CD4-positive, alpha-beta T cell treated with Interleukin-17A for 4 hours (primary cell): Measurements from ENCODE around the gene ATG9B.
A peak's percentile ranks its signal among the peaks of the same experiment; 100 is the strongest.

Source experiments
- DNase-seq: peaks from one replicate; pipeline ENCODE4 v3.0.0-alpha.2; 2020; ENCODE audit warnings: mixed read lengths

The ATG9B gene

GRCh38 chr7:151024435-151025056 is at the start of gene ATG9B:
Gene ATG9B, minus strand, starts transcription at chr7:151024494. Its CDS starts 71 bp downstream, at chr7:151024423.
- DNase-seq: no peak

- DNase-seq: no peak
These were observed 49.7 kb upstream of the ATG9B start for GRCh38 chr7:151073990-151074389.

GRCh38 chr7:151071032-151071866 is 47.0 kb upstream of the ATG9B start:
- no peak for DNase-seq

- no peak for DNase-seq
These were observed 46.3 kb upstream of the ATG9B start for GRCh38 chr7:151070574-151070960.

- DNase-seq: no peak
These were observed 45.7 kb upstream of the ATG9B start for GRCh38 chr7:151069841-151070573.

GRCh38 chr7:151068069-151068773 is 43.9 kb upstream of the ATG9B start:
- DNase-seq: no peak

- no peak for DNase-seq
These were observed 42.1 kb upstream of the ATG9B start for GRCh38 chr7:151066273-151066974.

GRCh38 chr7:151065516-151065915 is 41.2 kb upstream of the ATG9B start:
- DNase-seq: no peak

- DNase-seq: no peak
These were observed 40.7 kb upstream of the ATG9B start for GRCh38 chr7:151064993-151065392.

- no peak for DNase-seq
These were observed 40.2 kb upstream of the ATG9B start for GRCh38 chr7:151064454-151064853.

- DNase-seq: no peak
These were observed 38.9 kb upstream of the ATG9B start for GRCh38 chr7:151063212-151063561.

- DNase-seq: no peak
These were observed 38.3 kb upstream of the ATG9B start for GRCh38 chr7:151062399-151063211.

- no peak for DNase-seq
These were observed 37.8 kb upstream of the ATG9B start for GRCh38 chr7:151062111-151062398.

- no peak for DNase-seq
These were observed 37.2 kb upstream of the ATG9B start for GRCh38 chr7:151061213-151062110.

- DNase-seq: peak; percentile 13
These were observed 36.3 kb upstream of the ATG9B start for GRCh38 chr7:151060416-151061212.

GRCh38 chr7:151060113-151060415 is 35.8 kb upstream of the ATG9B start:
- DNase-seq: no peak

GRCh38 chr7:151059367-151060112 is 35.2 kb upstream of the ATG9B start, which contains the start of gene SLC4A2:
Gene SLC4A2, plus strand, starts transcription at chr7:151059589. Its CDS starts 2,399 bp downstream, at chr7:151061988.
- DNase-seq: peak; percentile 84

- DNase-seq: peak; percentile 16
These were observed 34.6 kb upstream of the ATG9B start for GRCh38 chr7:151058781-151059366.
